ENCODE data around the gene AMZ1. TPM values are rescaled to one million over a fixed set of nuclear protein-coding genes. Genes with fewer than 3 reads are reported as not detected.

AMZ1 gene
- total and polyA plus RNA-seq, 11 donors = 0.01 to 0.48 (median 0.05) TPM; not detected in 6

DNA sequence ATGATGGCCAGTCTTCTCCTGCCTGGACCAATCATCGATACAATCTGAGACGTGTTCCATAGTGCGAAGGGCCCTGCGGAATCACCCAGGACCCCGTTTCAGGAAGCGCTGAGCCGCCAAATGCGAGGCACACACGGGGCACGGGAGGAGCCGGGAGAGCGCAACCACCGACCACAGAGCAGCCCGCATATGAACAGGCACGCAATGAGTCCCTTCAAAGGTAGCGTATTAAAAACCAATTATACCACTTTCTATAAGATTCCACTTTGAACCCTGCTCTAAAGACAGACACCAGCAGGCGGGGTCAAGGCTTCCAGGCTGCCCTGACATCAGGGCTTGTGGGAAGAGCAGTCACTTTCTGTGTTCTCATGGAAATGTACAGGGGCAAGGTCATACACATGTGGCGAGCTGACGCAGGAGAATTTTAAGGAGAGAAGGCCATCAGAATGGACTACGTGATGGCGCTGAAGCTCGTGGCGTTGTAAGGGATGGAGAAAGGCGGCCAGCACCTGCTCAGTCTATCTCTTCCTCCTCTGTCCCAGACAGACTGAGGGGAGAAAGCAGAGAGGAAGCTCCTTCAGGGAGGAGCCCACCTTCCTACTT lies 46.2 kb downstream of the AMZ1 start:
- peak overlapping the region in 11 of 12 donors; percentile 28 to 79 (median 73) for H3K27ac ChIP-seq
- H3K36me3 ChIP-seq = peaks cover 0 to 26% (median 21%) of the 10 kb centered on the region in 9 donors
- intact Hi-C loops (cut with DNase I) = loop anchor here in 5 of 10 donors (5.0 to 10.0 kb wide), 3 partner anchors 71 to 111 kb away; partner anchors contain the start of gene GNA12 (in 4 of the 5)
- H3K4me1 ChIP-seq = peaks cover 6 to 75% (median 44%) of the 10 kb centered on the region in 12 donors
- H3K27me3 ChIP-seq = no peaks in the 10 kb centered on the region
- 88 to 96% (median 91%) methylated on average over 24 of the region's 24 CpGs for WGBS, 4 donors
- TF ChIP-seq POLR2A (IDR thresholded peaks at IDR 0.05) = no peak
- TF ChIP-seq, protein P1, sequence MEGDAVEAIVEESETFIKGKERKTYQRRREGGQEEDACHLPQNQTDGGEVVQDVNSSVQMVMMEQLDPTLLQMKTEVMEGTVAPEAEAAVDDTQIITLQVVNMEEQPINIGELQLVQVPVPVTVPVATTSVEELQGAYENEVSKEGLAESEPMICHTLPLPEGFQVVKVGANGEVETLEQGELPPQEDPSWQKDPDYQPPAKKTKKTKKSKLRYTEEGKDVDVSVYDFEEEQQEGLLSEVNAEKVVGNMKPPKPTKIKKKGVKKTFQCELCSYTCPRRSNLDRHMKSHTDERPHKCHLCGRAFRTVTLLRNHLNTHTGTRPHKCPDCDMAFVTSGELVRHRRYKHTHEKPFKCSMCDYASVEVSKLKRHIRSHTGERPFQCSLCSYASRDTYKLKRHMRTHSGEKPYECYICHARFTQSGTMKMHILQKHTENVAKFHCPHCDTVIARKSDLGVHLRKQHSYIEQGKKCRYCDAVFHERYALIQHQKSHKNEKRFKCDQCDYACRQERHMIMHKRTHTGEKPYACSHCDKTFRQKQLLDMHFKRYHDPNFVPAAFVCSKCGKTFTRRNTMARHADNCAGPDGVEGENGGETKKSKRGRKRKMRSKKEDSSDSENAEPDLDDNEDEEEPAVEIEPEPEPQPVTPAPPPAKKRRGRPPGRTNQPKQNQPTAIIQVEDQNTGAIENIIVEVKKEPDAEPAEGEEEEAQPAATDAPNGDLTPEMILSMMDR (IDR thresholded peaks at IDR 0.05) = no peak
- ATAC-seq (peak in 1 of 4 donors; percentile 0), DNase-seq (peak in 1 of 5 donors; percentile 14)
- H3K9me3 ChIP-seq = peaks cover 0 to 10% (median 0%) of the 10 kb centered on the region in 12 donors
- peak overlapping the region in 1 of 12 donors; percentile 33 for H3K4me3 ChIP-seq

DNA sequence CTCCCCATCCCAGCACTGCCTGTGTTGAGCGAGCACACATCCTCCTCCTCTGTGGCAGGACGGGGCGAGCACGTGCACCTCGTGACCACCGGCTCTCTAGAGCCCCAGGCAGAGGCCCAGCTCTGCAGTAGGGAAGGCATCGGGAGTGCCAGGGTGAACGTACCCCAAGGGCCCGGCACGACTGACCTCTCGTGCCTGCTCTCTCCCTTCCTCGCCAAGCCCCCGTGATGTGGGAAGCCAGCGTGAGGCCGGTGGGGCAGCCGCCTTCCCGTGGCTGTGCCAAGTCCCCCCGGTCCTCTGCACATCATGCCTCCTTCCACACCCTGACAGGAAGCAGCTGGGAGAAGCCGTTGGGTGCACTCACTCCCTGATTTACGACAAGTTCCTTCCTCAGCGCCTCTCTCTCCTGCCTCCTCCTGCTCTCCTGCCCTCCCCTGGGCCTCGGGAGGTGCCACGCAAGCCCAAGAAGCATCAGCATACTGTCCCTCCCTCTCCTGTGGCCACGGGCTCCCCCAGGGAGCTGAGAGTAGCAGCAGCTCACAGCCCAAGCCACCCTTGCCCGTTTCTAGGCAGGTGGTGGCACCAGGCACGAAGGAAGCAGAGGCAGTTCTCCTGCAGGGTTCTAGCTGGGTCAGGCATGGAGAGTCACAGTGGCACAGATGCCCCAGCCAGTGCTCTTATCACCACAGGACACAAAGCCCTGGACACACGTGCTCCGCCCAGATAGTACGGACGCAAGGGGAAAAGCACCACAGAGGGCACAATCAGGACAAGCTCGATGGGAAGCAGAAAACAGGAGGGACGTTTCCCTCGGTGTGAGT lies 47.0 kb downstream of the AMZ1 start:
- Histone ChIP-seq H3K36me3 (peaks cover 0 to 19% (median 16%) of the 10 kb centered on the region in 9 donors), H3K27ac (peak overlapping the region; percentile 28 to 79 (median 62)), H3K4me1 (peaks cover 6 to 67% (median 41%) of the 10 kb centered on the region in 12 donors), H3K9me3 (peaks cover 0 to 10% (median 0%) of the 10 kb centered on the region in 12 donors), H3K4me3 (peak overlapping the region in 3 of 12 donors; percentile 6 to 33 (median 6)), H3K27me3 (no peaks in the 10 kb centered on the region)
- intact Hi-C loops (cut with DNase I) = loop anchor here in 6 of 10 donors (5.0 to 10.0 kb wide), 4 partner anchors 70 to 110 kb away; partner anchors contain the start of gene GNA12 (in 4 of the 6)
- whole genome bisulfite sequencing, 4 donors = 28 to 49% (median 31%) methylated on average over 26 to 33 of the region's 33 CpGs
- DNase-seq (peak in 4 of 5 donors; percentile 51 to 70 (median 64)), ATAC-seq (peak; percentile 51 to 74 (median 64))
- TF ChIP-seq, protein P1 (IDR thresholded peaks at IDR 0.05) = no peak
- TF ChIP-seq POLR2A (IDR thresholded peaks at IDR 0.05) = no peak

DNA sequence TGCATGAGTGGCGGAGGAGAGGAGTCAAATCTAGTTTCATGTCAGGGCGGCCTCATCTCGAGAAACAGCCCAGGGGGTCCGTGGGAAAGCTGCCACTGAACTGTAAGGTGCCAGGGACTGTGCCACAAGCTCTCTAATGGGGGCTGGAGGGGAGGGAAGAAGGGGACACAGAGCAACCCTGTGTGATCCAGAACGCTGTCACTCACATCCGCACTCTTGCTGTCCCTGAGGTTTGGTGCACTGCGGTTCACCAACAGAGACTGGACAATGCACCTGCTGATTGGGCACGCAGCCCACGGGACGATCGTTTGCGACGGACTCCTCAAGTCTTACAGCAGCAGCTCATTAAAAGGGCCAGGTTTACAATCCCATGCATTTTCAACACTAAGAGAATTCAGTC lies 47.7 kb downstream of the AMZ1 start:
- intact Hi-C loops (cut with DNase I) = loop anchor here in 5 of 10 donors (5.0 to 10.0 kb wide), 3 partner anchors 69 to 109 kb away; partner anchors contain the start of gene GNA12 (in 3 of the 5)
- Histone ChIP-seq H3K4me3 (no peak overlapping the region), H3K4me1 (peaks cover 6 to 63% (median 40%) of the 10 kb centered on the region in 12 donors), H3K36me3 (peaks cover 0 to 11% (median 8%) of the 10 kb centered on the region in 9 donors), H3K27ac (peak overlapping the region in 8 of 12 donors; percentile 29 to 79 (median 75)), H3K27me3 (no peaks in the 10 kb centered on the region), H3K9me3 (peaks cover 0 to 10% (median 0%) of the 10 kb centered on the region in 12 donors)
- peak in 1 of 5 donors; percentile 23 for DNase-seq
- TF ChIP-seq, protein P1 (IDR thresholded peaks at IDR 0.05) = no peak
- no peak for TF ChIP-seq POLR2A (IDR thresholded peaks at IDR 0.05)
- 64 to 72% (median 71%) methylated on average over 13 of the region's 13 CpGs for WGBS, 4 donors
- no peak for ATAC-seq
